GM18508 (cell line): Measurements from ENCODE around the gene TNS1.

Experiments used
- ATAC-seq: cut with Tn5 transposase; IDR thresholded peaks from one replicate; pipeline ENCODE4 v1.9.1; 2021; ENCODE audit warnings: moderate number of reproducible peaks; ENCODE audit not compliant: insufficient read depth, unreplicated experiment

TNS1 gene

GRCh38 chr2:217919204-217919603 lies 83.6 kb downstream of the TNS1 start:
- no peak for ATAC-seq

DNA sequence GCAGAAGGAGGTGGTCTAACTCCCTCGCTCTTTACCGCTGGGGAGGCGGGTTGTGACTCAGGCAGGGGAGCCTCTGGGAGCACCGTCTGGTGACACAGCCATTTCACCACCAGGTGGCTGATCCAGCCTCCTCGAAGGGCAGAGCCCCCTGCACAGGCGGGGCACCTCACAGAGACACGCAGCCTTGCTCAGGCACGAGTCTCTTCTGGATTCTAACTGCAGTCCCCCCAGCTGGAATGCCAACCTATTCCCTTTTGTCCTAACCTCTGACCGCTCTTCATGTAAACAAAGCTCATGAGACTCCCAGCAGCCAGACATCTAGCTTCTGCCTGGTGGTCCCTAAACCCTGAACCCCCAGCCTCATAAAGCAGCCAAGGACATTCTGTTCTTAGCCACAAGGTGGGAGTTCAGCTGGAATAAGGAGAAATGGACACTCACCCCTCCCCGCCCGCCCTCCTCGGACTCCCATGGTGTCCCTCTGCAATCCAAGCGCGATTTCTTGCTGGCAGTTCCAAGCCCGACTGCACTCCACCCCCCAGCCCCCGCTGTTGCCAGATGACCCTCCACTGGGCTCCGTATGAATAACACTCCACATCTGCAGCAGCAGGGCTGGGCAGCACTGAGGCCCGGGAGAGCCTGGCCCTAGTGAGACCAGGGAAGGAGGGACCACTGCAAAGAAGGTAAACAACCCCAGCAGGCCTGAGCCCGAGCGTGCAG lies 84.3 kb downstream of the TNS1 start:
- no peak for ATAC-seq

DNA sequence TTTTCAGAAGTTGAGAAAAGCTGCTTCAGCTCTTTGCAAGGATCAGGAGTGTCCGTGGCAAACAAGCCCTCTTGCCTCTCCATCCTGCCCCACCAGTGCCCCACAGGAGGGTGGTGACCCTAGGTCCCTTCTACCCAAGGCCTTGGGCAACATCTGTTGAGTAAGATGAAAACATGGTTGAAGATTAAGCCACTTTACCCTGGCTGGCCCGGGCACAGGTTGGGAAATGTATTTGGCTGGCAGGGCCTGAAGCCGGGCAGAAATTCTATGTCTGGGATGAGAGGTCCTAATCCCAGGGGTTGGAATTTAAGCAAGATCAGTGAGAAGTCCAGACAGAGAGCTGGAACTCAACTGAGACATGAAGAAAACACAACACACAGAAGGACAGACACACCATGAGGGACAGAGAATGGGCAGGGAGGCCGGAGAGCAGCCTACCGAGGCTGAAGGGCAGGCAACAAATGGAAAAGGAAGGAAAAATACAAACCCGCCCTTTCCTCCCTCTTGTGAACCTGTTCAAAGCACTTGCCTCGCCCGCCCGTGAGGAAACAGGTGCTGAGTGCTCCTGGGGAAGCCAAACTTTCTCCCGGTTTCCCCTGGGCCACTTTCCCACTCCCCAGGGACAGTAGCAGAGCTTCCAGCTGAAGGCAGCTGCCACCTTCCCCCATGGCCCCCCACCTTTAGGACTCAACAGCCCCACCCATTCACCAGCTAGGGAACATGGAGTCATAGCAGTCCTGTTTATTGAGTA lies 86.1 kb downstream of the TNS1 start:
- ATAC-seq: no peak

- ATAC-seq: no peak
Observed at GRCh38 chr2:217915706-217916105, 87.1 kb downstream of the TNS1 start.

- ATAC-seq: no peak
Observed at GRCh38 chr2:217914878-217915277, 87.9 kb downstream of the TNS1 start.

- no peak for ATAC-seq
Observed at GRCh38 chr2:217914078-217914477, 88.7 kb downstream of the TNS1 start.

DNA sequence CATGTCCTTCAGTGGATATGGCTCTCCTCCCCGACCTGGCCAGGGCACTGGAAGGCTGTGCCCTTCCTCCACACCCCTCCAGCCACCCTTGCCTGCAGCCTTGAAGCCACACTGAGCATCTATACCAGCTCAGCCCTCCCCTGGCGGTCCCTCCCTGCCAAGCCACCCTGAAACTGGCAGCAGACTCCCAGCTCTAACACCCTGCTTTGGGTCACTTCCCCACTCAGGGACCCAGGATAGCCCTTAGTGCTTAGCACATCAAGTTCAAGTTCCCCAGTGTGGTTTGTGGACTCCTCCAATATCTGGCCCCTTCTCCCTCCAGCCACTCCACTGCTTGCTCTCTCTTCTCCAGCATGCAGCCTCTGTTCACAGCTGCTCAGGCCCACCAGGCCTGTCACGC lies 89.4 kb downstream of the TNS1 start:
- no peak for ATAC-seq

DNA sequence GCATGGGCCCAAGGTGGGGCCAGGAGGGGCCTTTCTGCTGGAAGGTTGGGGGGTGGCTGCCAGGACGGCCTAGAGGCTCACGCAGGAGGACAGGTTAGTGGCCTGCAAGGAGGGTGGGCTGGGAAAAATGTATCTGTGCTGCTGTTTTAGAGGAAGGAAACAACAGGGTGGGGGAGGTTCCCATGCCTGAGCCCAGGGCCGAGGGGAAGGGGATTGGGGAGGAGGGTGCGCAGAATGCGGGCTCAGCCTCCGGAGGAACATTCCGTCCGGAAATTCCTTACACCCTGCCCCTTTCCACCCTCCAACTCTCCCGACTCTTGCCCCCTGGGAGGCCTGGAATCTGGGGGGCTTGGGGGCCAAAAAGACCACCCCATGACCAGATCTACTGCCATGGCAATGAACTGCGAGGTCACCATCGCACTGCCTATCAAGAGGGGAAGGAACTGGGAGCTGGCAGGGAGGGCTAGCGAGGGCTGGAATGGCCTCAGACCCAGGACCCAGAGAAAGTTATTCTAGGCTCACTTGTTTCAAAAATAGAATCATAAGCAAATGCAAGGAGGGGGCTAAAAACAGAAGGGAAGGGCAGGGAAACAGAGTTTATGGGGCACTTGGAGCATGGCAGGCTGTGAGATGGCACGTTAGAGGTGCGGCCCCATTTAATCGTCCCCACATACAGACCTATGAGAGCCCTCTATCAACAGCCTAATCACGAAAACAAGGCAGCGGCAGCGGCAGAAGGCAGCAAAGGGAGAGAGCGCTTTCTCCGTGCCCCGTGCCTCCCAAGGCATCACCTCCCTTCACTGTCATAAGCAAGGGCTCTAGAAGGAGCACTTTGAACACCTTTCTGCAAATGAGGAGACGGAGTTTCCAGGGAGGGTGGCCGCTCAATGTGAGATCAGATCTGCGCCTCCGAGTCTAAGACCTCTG lies 90.4 kb downstream of the TNS1 start:
- ATAC-seq: no peak

- no peak for ATAC-seq
Observed at GRCh38 chr2:217911283-217912097, 91.3 kb downstream of the TNS1 start.

DNA sequence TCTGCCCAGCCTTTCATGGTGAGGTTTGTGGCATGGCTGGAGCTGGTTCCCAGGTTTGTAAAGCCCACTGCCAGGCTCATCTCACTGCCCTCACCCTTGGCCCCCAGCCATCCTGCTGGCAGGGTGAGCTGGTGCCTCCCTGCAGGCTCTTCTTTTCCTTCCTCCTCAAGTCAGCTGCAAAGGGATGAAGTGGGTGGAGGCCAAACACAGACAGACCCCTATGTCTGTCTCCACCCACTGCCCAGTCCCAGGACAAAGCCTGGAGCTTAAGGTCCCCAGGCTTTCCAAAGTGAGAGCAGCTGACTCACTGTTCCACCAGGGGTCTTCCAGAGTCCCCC lies 92.0 kb downstream of the TNS1 start:
- no peak for ATAC-seq

GRCh38 chr2:217909156-217909820 lies 93.5 kb downstream of the TNS1 start:
- no peak for ATAC-seq

DNA sequence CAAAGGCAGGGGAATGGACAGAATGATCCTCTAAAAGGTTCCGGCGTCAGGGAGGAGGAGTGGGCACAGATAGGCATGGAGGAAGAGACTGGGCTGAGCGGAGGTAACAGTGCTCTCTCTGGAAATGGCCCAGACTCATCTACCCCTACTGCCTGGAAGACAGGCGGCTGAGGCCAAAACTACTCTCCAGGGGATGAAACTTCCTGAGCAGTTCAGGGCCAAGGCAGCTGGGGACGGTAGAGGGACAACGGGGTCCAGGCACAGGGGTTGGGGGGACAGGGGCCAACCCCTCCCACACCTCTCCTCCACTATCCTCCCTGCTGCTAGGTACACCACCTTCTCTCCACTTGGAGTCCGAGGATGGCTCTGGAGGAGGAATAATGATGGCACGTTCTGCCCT lies 94.3 kb downstream of the TNS1 start:
- no peak for ATAC-seq

DNA sequence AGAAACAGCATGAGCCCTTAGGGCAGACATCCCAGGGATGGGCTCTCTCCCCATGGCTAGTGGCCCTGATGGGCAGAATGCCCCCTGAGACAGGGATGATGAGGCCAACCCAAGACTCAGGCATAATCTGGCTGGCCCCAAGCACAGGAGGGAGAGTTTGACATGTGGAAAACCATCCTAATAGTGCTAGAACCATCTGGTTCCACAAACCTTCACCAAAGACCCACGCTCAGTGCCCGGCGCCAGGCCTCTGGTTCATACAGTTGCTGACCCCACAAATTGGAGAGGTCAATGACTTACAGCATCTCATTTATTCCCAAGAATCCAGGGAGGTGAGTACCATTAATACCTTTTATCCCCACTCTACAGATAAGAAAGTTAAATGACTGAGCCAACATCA lies 95.5 kb downstream of the TNS1 start:
- ATAC-seq: no peak

DNA sequence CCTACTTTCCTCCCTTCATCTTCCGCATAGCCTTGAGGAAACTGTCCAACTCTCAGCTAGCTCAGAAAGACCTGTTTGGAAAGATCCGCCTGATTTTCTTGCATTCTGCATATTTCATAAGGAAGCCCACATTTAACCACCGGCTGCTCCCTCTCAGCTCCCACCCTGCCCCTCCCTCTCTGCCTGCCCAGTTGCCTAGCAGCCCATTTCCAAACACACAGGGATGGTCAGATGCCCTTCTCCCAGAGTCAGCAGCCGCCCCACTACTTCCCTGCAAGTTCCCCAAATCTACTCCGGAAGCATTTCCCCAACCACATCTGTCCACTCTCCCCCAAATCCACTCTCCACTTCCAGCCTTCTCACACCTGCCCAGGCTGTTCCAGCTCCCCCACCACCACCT lies 96.0 kb downstream of the TNS1 start:
- no peak for ATAC-seq

GRCh38 chr2:217905896-217906295 lies 96.9 kb downstream of the TNS1 start:
- ATAC-seq: no peak

- no peak for ATAC-seq
Observed at GRCh38 chr2:217905395-217905794, 97.4 kb downstream of the TNS1 start.

DNA sequence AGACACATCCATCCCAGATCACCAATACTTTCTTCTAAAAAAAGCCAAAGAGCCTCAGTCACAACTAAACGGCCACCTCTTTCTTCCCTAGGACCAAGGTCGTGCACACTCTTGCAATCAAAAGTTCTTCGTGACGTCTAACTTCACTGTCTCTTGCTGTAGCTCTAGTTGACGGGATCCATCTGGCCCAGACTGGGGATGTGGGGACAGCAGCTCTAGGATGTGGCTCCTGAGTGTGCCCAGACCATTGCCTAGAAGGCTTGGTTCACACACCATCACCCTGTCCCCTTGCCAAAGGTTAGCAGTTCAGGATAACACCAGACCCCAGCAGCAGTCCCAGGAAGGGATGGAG lies 98.2 kb downstream of the TNS1 start:
- ATAC-seq: no peak

DNA sequence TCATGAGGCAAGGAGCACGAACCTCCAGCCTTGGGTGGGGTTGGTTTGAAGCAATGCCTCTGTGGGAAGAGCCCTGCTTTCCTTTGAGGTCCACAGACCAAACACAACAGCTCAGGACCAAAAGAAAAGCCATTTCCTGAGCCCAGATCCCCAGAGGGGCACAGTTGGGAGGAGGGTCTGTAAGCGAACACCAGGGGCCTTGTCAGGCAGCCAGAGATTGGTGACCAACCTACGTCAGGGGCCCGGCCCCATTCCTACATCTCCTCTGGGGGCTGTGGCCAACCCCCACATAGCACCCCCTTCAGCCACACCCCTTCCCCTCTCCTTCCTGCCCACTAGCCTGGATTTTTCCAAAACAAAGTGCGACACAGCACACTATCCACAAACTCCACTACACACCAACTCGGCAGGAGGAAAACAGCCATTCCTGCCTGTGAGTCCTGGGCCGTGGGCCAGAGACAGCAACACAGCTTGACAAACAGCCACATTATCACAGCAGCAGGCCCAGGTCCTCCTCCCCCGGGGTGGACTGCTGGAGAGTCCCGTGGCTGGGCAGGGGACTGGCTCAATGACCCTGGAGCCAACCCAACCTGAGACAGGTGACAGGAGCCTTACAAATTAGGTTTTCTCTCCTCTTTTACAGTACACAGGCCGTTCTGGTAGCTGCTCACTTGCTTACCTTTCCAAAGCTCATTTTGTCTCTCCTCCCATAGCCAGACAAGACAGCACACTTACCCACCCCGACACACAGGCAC lies 98.8 kb downstream of the TNS1 start:
- ATAC-seq: no peak
